Measurements from ENCODE around the gene CTBP2.

The CTBP2 gene

DNA sequence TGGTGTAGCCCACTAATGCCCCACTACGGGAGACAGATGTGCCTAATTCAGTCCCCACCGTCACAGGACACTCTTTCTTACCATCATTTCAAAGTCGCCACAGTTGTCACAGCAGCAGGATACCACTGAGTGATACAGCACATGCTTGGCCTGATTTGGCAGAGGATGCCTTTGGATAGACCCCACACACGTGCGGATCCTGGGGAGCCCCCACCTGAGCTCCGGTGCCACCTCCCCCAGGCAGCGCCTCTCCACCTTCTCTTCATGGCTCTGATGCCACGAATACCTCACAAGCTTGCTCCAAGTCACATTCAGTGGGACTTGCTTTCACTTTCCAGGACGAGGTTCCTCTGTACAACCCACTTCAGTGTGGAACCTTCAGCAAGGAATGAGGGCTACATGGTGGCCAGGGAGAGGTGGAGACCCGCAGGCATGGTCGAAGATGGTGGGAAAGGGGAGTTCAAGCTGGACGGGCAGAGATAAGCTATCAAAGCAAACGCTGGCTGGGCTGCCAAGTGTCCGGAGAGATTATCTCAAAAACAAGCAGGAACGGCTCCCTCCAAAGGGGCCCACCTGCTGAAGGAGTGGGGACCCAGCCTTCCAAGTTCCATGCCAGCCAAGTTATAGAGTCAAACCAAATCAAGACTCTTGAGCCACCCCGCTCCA, 111.0 kb downstream of the CTBP2 start:
- TF ChIP-seq, protein P1, sequence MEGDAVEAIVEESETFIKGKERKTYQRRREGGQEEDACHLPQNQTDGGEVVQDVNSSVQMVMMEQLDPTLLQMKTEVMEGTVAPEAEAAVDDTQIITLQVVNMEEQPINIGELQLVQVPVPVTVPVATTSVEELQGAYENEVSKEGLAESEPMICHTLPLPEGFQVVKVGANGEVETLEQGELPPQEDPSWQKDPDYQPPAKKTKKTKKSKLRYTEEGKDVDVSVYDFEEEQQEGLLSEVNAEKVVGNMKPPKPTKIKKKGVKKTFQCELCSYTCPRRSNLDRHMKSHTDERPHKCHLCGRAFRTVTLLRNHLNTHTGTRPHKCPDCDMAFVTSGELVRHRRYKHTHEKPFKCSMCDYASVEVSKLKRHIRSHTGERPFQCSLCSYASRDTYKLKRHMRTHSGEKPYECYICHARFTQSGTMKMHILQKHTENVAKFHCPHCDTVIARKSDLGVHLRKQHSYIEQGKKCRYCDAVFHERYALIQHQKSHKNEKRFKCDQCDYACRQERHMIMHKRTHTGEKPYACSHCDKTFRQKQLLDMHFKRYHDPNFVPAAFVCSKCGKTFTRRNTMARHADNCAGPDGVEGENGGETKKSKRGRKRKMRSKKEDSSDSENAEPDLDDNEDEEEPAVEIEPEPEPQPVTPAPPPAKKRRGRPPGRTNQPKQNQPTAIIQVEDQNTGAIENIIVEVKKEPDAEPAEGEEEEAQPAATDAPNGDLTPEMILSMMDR (IDR thresholded peaks at IDR 0.05) = no peak
- peak overlapping the region; percentile 65 to 79 for H3K27ac ChIP-seq
- DNase-seq (ENCODE audit: low spot score) = no peak
- H3K4me3 ChIP-seq = peak overlapping the region; percentile 59

DNA sequence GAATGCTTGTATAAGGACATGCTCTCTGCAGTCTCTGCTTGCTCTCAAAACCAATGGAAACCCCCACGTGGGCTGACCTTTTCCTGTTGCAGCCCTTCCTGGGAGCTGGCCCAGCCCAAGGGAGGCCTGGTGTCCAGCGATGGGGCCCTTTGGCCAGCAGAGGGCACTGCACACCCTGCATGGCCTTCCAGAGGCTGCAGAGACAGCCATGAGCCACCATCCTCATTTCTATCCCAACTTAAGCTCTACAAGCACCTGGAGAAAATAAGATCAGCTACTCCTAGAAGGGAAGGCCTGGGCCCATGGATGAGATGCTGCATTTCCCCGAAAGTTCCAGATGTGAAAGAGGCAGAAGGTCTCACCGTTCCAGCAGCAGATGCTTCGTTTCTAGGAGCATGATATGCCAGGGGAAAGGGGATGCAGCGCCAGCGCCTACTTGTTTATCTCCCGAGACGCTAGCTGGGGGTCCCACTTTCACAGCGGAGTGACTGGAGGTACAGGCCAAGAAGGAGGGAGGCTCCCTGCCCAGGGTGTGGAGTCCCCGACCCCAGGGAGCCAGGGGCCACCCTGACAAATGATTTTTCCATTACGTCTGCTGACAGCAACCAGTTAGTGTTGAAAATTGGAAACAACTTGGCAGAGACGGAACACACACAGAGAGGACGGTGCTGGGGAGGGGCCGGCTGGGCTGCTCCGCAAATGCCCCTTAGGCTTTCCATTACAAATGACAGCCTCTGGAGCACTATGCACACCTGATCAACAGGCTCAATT, 112.1 kb downstream of the CTBP2 start:
- TF ChIP-seq, protein P1 (IDR thresholded peaks at IDR 0.05) = peak; percentile 93
- Histone ChIP-seq H3K4me3 (peak overlapping the region; percentile 28), H3K27ac (peak overlapping the region; percentile 65 to 79)
- DNase-seq (ENCODE audit: low spot score) = peak; percentile 89

DNA sequence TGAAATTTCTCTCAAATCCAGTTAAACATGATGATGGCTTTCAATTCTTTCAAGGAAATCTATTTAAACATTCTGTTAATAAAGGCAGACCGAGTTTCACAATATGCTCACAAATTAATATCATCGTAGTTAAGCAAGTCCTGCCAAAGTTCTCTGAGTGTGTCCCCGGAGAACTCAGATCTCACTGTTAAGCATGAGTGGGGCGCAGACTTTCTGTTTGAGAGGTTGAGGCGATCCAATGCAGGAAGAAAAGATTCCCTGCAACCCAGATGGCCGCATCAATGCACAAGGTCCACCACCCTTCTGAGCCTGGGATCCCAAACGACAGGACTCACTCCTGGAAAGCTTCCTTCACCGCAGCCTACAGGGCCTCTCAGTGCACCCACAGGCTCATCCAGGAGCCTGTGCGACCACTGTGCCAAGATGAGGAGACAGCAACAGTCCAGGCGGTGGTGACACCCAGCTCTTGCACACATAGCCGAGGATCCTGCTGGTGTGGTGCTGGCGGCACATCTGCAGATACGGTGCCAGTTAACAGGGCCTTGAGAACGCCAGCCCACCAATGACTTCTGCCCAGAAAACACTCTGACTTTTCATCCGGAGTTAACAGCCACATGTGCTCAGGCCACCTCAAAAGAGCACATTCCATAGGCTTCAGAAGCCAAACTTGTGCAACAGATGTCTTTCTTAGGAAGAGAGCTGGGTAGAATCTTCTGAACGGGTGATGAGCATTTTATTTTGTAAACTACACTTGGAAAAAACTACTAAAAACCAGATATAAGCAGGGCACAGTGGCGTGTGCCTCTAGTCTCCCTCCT, 116.3 kb downstream of the CTBP2 start:
- no peak overlapping the region for H3K4me3 ChIP-seq
- no peak for DNase-seq (ENCODE audit: low spot score)
- TF ChIP-seq, protein P1 (IDR thresholded peaks at IDR 0.05) = no peak
- peak overlapping the region in 1 of 2 donors; percentile 13 for H3K27ac ChIP-seq

DNA sequence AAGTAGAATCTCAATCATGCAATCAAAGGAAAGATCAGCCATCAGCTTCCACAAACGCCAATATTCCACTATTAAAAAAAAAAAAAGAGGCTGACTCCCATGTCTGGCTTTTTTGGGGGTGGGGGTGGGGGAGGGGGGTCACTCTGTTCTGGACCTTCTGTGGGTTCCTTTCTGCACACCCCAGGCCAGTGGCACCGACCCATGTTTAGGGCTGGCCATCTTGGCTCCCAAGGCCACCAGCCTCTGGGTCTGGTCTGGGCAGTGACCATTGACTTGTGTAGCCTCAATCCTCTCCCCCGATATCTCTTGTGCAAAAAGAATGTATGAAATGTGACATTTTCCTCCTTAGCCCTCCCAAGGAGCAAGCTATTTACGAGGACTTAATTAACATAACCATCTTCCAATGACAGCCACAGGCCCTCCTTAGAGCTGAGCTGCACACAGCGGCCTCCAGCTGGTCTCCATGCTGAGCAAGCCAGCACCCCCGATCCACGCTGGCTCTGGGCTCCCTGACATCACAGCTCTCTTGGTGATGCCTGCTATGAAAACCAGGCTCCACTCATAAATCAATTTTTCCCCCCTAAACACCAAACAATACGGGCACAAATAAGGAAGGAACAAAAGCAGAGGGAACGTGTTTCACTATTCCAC, 118.4 kb downstream of the CTBP2 start:
- Histone ChIP-seq H3K4me3 (no peak overlapping the region), H3K27ac (no peak overlapping the region)
- DNase-seq (ENCODE audit: low spot score) = no peak
- TF ChIP-seq, protein P1 (IDR thresholded peaks at IDR 0.05) = no peak

DNA sequence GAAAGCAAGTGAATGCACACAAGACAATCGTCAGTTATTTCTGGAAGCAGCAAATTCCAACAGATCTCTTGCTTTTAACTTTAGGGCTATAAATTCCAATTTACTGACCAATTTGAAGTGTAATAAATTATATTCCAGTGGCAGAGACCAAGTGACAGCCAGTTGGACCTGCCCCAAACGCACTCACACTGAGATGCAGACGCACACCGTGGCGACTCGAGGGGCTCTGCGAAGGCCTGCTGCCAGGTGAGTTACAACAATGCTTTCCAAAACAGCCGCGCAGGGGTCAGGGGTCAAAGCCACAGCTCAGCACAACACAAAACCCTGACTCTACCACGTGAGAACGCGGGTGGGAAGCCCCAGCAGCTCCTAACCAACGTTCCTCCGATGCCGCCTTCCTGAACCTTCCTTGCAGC, 121.0 kb downstream of the CTBP2 start:
- H3K27ac ChIP-seq = peak overlapping the region in 1 of 2 donors; percentile 29
- no peak for DNase-seq (ENCODE audit: low spot score)
- TF ChIP-seq, protein P1 (IDR thresholded peaks at IDR 0.05) = no peak
- H3K4me3 ChIP-seq = peak overlapping the region; percentile 46

DNA sequence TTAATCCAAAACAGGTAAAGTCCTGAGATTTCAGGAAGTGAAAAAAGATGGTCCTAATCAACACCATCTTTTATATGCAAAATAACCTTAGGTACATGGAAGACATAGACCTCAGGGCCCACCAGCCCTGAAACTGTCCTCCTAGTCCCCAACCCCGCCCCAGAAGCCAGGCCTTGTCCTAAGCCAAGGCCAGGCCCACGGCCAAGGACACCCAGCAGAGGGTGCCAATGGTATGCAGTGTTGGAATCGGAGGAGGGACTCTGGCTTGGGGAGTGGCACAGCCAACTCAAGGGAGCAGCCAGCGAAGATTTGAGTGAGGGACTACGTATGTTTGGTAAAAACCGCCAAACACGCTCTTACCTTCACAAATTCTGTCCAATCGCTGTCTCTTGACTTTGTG, 121.7 kb downstream of the CTBP2 start:
- no peak overlapping the region for H3K27ac ChIP-seq
- DNase-seq (ENCODE audit: low spot score) = peak; percentile 89
- no peak overlapping the region for H3K4me3 ChIP-seq
- TF ChIP-seq, protein P1 (IDR thresholded peaks at IDR 0.05) = no peak

Measured in coronary artery (tissue), 2 donors.